ENCODE results near the gene NRCAM.

DNA sequence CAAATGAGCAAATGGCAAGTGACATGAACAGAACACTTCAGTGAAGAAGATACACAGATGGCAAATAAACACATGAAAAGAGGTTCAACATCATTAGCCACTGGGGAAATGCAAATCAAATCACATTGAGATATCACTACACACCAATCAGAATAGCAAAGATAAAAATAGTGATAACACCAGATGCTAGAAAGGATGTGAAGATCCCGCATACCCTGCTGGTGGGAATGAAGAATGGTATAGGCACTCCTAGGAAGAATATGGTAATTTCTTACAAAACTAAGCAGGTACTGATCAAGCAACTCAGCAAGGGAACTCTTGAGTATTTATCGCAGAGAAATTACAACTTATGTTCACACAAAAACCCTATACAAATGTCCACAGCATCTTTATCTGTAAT is 337.3 kb downstream of the NRCAM start:
- TF ChIP-seq CTCF (IDR thresholded peaks at IDR 0.05; ENCODE audit: insufficient read depth, low read length, poor library complexity, severe bottlenecking) (no peak), EZH2phosphoT487 (conservative IDR thresholded peaks at IDR 0.05; ENCODE audit: low read length) (no peak)

Measured in SU-DHL-6 (cell line).